GM13977 (cell line): ENCODE results near the gene PEX13.

ENCODE experiments used
- DNase-seq: peaks from one replicate; pipeline ENCODE4 v3.0.0; 2012; ENCODE audit warnings: low spot score
- CTCF ChIP-seq: IDR thresholded peaks from 2 replicates; pipeline ENCODE4 v1.5.1; 2012; ENCODE audit warnings: mild to moderate bottlenecking, control low read depth; ENCODE audit not compliant: insufficient read depth; ENCODE audit errors: extremely low read depth, missing control alignments
- in situ Hi-C: fragments of 300-500 bp; cut with MboI; formaldehyde crosslinking; loops from one replicate; pipeline ENCODE4 v1.12.0; 2022; ENCODE audit warnings: low sequenced_read_pairs, low pct_unique_long_range_greater_than_20kb, mixed read lengths, inconsistent platforms; ENCODE audit not compliant: unreplicated experiment

Gene PEX13

GRCh38 chr2:61042807-61043206, 25.3 kb downstream of the PEX13 start:
- DNase-seq = no peak
- TF ChIP-seq CTCF = no peak
- in situ Hi-C loops = no loop called here

GRCh38 chr2:61044636-61045035, 27.1 kb downstream of the PEX13 start:
- no peak for TF ChIP-seq CTCF
- peak; percentile 21 for DNase-seq
- in situ Hi-C loops = no loop called here

GRCh38 chr2:61045226-61045625, 27.7 kb downstream of the PEX13 start:
- no peak for DNase-seq
- no peak for TF ChIP-seq CTCF
- in situ Hi-C loops = no loop called here

- no peak for TF ChIP-seq CTCF
- DNase-seq = no peak
- in situ Hi-C loops = no loop called here
Observed at GRCh38 chr2:61045999-61046398, 28.5 kb downstream of the PEX13 start.

GRCh38 chr2:61055557-61055956, 38.0 kb downstream of the PEX13 start:
- TF ChIP-seq CTCF = no peak
- no peak for DNase-seq
- in situ Hi-C loops = no loop called here

- in situ Hi-C loops = no loop called here
- TF ChIP-seq CTCF = no peak
- DNase-seq = no peak
Observed at GRCh38 chr2:61057562-61057961, 40.0 kb downstream of the PEX13 start.

GRCh38 chr2:61059382-61059781, 41.9 kb downstream of the PEX13 start:
- no peak for TF ChIP-seq CTCF
- in situ Hi-C loops = no loop called here
- no peak for DNase-seq
